T-helper 1 cell treated with Interleukin-12 subunit alpha and Interleukin-12 subunit beta and Interleukin-4 antibody, amounts not matched to agents 30 μg/mL and 1 μg/mL, for 36 hours (primary cell): ENCODE results near the gene XPO5.
A peak's percentile ranks its signal among the peaks of the same experiment; 100 is the strongest.

Experiments
- H3K27ac Mint-ChIP-seq: one replicate; pipeline ENCODE4 v1.8.0; 2021; ENCODE audit warnings: mild to moderate bottlenecking, mixed read lengths
- H3K27me3 Mint-ChIP-seq: one replicate; pipeline ENCODE4 v1.8.0; 2021; ENCODE audit warnings: low read depth, mixed read lengths
- H3K36me3 Mint-ChIP-seq: one replicate; pipeline ENCODE4 v1.8.0; 2021; ENCODE audit warnings: low read depth, mixed read lengths
- H3K4me1 Mint-ChIP-seq: one replicate; pipeline ENCODE4 v1.8.0; 2021; ENCODE audit warnings: low read depth, mixed read lengths
- H3K4me3 Mint-ChIP-seq: one replicate; pipeline ENCODE4 v1.8.0; 2021; ENCODE audit warnings: mild to moderate bottlenecking, moderate library complexity, mixed read lengths
- H3K9me3 Mint-ChIP-seq: one replicate; pipeline ENCODE4 v1.8.0; 2021; ENCODE audit warnings: mixed read lengths

The XPO5 gene

DNA sequence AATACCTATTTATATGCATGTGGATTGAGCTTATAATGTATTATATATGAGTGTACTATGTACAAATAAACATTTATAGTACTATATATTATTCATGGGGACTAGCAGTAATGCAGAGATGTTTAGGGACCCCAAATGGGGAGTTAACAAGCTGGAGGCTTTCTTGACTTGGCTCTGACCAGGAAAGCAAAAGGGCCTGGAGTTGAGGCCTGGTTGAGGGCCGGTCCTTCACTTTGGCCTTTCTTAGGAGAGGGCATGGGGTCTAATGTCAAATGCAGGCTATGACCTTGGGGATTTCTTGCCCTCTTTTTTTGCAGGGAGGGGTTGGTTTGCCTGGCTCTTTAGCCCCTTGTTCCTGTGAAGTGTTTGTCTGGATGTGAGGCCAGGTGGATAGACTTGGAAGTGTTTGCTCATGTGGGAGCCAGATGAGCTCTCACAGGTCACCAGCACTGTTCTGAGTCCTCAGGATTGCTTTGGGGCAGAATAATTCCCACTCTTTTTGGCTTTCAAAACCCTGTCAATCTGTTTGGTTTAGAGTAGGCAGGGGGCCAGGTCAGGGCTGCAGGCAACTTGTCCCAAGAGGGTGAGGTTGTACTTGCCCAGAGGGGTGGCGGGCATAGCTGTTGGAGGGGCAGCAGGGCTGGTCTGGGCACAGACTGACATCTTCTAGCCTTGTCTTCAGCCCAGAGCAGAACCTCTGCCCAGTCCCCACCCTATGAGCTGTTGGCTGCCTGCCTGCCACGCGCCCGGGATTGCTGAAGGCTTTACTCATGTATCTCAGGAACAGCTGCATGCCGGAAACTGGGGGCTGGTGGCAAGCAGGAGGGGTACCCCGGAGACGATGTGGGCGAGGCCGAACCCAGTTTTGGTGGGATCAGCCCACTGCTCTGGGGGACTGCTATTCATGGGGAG, 83.8 kb downstream of the XPO5 start:
- H3K9me3 Mint-ChIP-seq: no peaks in the 10 kb centered on the region
- H3K27ac Mint-ChIP-seq: no peak overlapping the region
- no peak overlapping the region for H3K4me3 Mint-ChIP-seq
- peaks cover 5% of the 10 kb centered on the region for H3K36me3 Mint-ChIP-seq
- H3K27me3 Mint-ChIP-seq: no peaks in the 10 kb centered on the region
- peaks cover 22% of the 10 kb centered on the region for H3K4me1 Mint-ChIP-seq

GRCh38 chr6:43490523-43490939, 85.3 kb downstream of the XPO5 start:
- H3K4me3 Mint-ChIP-seq: no peak overlapping the region
- no peak overlapping the region for H3K27ac Mint-ChIP-seq
- H3K9me3 Mint-ChIP-seq: no peaks in the 10 kb centered on the region
- H3K36me3 Mint-ChIP-seq: peaks cover 5% of the 10 kb centered on the region
- H3K27me3 Mint-ChIP-seq: no peaks in the 10 kb centered on the region
- H3K4me1 Mint-ChIP-seq: peaks cover 22% of the 10 kb centered on the region

DNA sequence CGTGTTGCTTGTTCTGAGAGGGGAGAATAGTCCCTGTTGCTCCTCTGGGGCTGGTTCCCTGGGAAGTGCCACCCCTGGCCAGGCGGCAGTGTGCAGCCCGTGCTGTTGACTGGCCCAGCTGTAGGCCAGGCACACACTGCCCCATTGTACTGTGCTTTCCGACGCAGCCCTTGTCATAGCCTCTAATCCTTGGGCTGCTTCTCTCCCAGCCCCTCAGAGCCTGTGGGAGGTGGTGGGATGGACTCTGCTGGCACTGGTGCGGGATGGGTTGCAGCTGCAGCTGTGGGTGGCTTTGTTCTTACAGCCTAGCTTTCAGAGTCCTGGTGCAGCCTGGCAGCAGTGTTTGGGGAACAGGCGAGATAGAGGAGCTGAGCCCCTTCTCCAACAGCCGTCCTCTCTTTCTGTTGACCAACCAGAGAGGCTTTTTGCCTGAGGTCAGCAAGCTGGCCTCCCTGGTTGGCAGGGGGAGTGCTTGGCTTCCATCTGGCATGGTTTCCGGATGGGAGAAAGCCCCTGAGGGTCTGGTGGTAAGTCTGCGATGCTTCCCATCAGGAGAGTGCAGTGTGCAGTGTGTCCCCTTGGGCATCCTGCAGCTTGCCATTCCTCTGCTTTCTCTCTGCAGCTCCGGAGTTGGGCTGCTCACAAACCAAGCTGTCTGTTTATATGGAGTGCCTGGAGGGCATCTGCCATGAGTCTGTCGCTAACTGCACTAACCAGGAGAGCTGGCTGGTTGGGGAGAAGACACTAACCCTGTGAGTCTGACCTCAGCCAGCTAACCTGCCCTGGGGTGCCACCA, 86.4 kb downstream of the XPO5 start:
- H3K4me3 Mint-ChIP-seq: no peak overlapping the region
- H3K27ac Mint-ChIP-seq: no peak overlapping the region
- no peaks in the 10 kb centered on the region for H3K9me3 Mint-ChIP-seq
- peaks cover 5% of the 10 kb centered on the region for H3K36me3 Mint-ChIP-seq
- H3K4me1 Mint-ChIP-seq: peaks cover 14% of the 10 kb centered on the region
- no peaks in the 10 kb centered on the region for H3K27me3 Mint-ChIP-seq

- no peaks in the 10 kb centered on the region for H3K27me3 Mint-ChIP-seq
- H3K9me3 Mint-ChIP-seq: no peaks in the 10 kb centered on the region
- H3K36me3 Mint-ChIP-seq: peaks cover 5% of the 10 kb centered on the region
- H3K4me3 Mint-ChIP-seq: no peak overlapping the region
- peaks cover 9% of the 10 kb centered on the region for H3K4me1 Mint-ChIP-seq
- no peak overlapping the region for H3K27ac Mint-ChIP-seq
Measured at GRCh38 chr6:43488667-43489276, 87.1 kb downstream of the XPO5 start.

- Mint-ChIP-seq H3K9me3 (no peaks in the 10 kb centered on the region), H3K36me3 (peaks cover 4% of the 10 kb centered on the region), H3K4me3 (no peak overlapping the region), H3K27ac (no peak overlapping the region), H3K27me3 (no peaks in the 10 kb centered on the region), H3K4me1 (peaks cover 41% of the 10 kb centered on the region)
Measured at GRCh38 chr6:43481591-43482236, 94.1 kb downstream of the XPO5 start.

- no peaks in the 10 kb centered on the region for H3K9me3 Mint-ChIP-seq
- no peak overlapping the region for H3K4me3 Mint-ChIP-seq
- H3K4me1 Mint-ChIP-seq: peaks cover 44% of the 10 kb centered on the region
- no peak overlapping the region for H3K27ac Mint-ChIP-seq
- H3K36me3 Mint-ChIP-seq: peaks cover 4% of the 10 kb centered on the region
- no peaks in the 10 kb centered on the region for H3K27me3 Mint-ChIP-seq
Measured at GRCh38 chr6:43481075-43481474, 94.8 kb downstream of the XPO5 start.

GRCh38 chr6:43478008-43478372, 97.8 kb downstream of the XPO5 start:
- Mint-ChIP-seq H3K9me3 (no peaks in the 10 kb centered on the region), H3K27ac (peak overlapping the region; percentile 98), H3K4me3 (peak overlapping the region; percentile 96), H3K36me3 (peaks cover 1% of the 10 kb centered on the region), H3K4me1 (peaks cover 44% of the 10 kb centered on the region), H3K27me3 (no peaks in the 10 kb centered on the region)

- H3K9me3 Mint-ChIP-seq: no peaks in the 10 kb centered on the region
- peaks cover 43% of the 10 kb centered on the region for H3K4me1 Mint-ChIP-seq
- peak within 1 kb of the TSS; percentile 96 for H3K4me3 Mint-ChIP-seq
- no peaks in the 10 kb centered on the region for H3K27me3 Mint-ChIP-seq
- peak within 1 kb of the TSS; percentile 98 for H3K27ac Mint-ChIP-seq
- peaks cover under 1% of the 10 kb centered on the region for H3K36me3 Mint-ChIP-seq
Measured at GRCh38 chr6:43477235-43478007, 98.4 kb downstream of the XPO5 start, which contains the start of gene TJAP1. Gene TJAP1, plus strand, starts transcription at chr6:43477570. Its CDS starts 21,432 bp downstream, at chr6:43499002.

GRCh38 chr6:43476746-43477145, 99.1 kb downstream of the XPO5 start:
- H3K4me3 Mint-ChIP-seq: peak overlapping the region; percentile 96
- H3K4me1 Mint-ChIP-seq: peaks cover 38% of the 10 kb centered on the region
- H3K27ac Mint-ChIP-seq: peak overlapping the region; percentile 98
- H3K36me3 Mint-ChIP-seq: no peaks in the 10 kb centered on the region
- no peaks in the 10 kb centered on the region for H3K27me3 Mint-ChIP-seq
- H3K9me3 Mint-ChIP-seq: no peaks in the 10 kb centered on the region

DNA sequence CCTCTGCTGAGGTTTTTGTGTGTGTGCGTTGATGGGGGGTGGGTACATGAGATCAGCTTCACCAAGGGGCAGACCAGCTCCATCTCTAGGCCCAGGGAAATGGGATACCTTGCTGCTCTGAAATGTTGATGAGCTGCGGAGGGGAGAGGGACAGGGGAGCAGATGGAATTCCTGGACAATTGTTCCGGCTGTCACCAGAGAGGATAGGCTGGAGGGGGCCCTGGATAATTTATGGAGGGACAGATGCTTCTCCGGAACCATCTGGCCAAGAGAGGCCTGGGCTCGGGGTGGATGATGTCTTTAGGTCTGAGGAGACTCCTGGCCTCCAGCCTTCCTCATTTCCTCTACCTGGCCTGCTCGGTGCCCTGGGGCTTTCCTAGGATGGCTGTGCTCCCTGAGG, 100.3 kb downstream of the XPO5 start:
- no peak overlapping the region for H3K4me3 Mint-ChIP-seq
- no peaks in the 10 kb centered on the region for H3K36me3 Mint-ChIP-seq
- no peaks in the 10 kb centered on the region for H3K9me3 Mint-ChIP-seq
- peaks cover 8% of the 10 kb centered on the region for H3K27me3 Mint-ChIP-seq
- H3K4me1 Mint-ChIP-seq: peaks cover 33% of the 10 kb centered on the region
- H3K27ac Mint-ChIP-seq: no peak overlapping the region

DNA sequence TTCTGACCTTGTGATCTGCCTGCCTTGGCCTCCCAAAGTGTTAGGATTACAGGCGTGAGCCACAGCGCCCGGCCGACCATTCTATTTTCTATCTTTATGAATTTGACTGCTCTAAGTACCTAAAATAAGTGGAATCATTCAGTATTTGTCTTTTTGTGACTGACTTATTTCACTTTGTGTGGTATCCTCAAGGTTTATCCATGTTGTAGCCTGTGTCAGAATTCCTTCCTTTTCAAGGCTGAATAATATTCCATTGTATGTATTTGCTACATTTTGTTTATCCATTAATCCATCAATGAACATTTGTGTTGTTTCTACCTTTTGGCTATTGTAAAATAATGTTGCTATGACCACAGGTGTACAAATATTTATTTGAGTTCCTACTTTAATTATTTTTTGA, 103.3 kb downstream of the XPO5 start:
- no peaks in the 10 kb centered on the region for H3K36me3 Mint-ChIP-seq
- H3K27ac Mint-ChIP-seq: no peak overlapping the region
- no peaks in the 10 kb centered on the region for H3K9me3 Mint-ChIP-seq
- peaks cover 11% of the 10 kb centered on the region for H3K4me1 Mint-ChIP-seq
- H3K27me3 Mint-ChIP-seq: peaks cover 17% of the 10 kb centered on the region
- no peak overlapping the region for H3K4me3 Mint-ChIP-seq
